Measurements from ENCODE around the gene SUMO3. TPM values are rescaled to one million over a fixed set of nuclear protein-coding genes. Genes with fewer than 3 reads are reported as not detected.
A peak's percentile ranks its signal among the peaks of the same experiment; 100 is the strongest.

Gene SUMO3
- total RNA-seq, 1 donor from 2014 or later: 131 TPM

GRCh38 chr21:44801468-44802395 lies 16.1 kb downstream of the SUMO3 start, which contains the start of gene UBE2G2:
Gene UBE2G2, minus strand, starts transcription at chr21:44801820. Its CDS starts 72 bp downstream, at chr21:44801748.
- Histone ChIP-seq H3K36me3 (ENCODE audit: control insufficient read depth, insufficient read depth, low read length) (peaks cover 9% of the 10 kb centered on the region), H3K4me3 (ENCODE audit: low read depth, low read length) (peak within 1 kb of the TSS; percentile 87), H3K27me3 (ENCODE audit: control insufficient read depth, insufficient read depth, low read length) (no peaks in the 10 kb centered on the region)
- DNase-seq (ENCODE audit: low read depth) (peak; percentile 41), FAIRE-seq (no peak)
- TF ChIP-seq CTCF (IDR thresholded peaks at IDR 0.05; ENCODE audit: insufficient read depth, low read length, severe bottlenecking): no peak

GRCh38 chr21:44800971-44801467 lies 16.8 kb downstream of the SUMO3 start:
- Histone ChIP-seq H3K27me3 (ENCODE audit: control insufficient read depth, insufficient read depth, low read length) (no peaks in the 10 kb centered on the region), H3K4me3 (ENCODE audit: low read depth, low read length) (peak overlapping the region; percentile 87), H3K36me3 (ENCODE audit: control insufficient read depth, insufficient read depth, low read length) (peaks cover 7% of the 10 kb centered on the region)
- peak; percentile 48 for DNase-seq (ENCODE audit: low read depth)
- FAIRE-seq: no peak
- peak; percentile 57 for TF ChIP-seq CTCF (IDR thresholded peaks at IDR 0.05; ENCODE audit: insufficient read depth, low read length, severe bottlenecking)

- no peak overlapping the region for H3K4me3 ChIP-seq (ENCODE audit: low read depth, low read length)
- peaks cover 7% of the 10 kb centered on the region for H3K36me3 ChIP-seq (ENCODE audit: control insufficient read depth, insufficient read depth, low read length)
- no peaks in the 10 kb centered on the region for H3K27me3 ChIP-seq (ENCODE audit: control insufficient read depth, insufficient read depth, low read length)
- peak; percentile 50 for DNase-seq (ENCODE audit: low read depth)
- no peak for FAIRE-seq
- TF ChIP-seq CTCF (IDR thresholded peaks at IDR 0.05; ENCODE audit: insufficient read depth, low read length, severe bottlenecking): peak; percentile 48
Observed at GRCh38 chr21:44800103-44800502, 17.8 kb downstream of the SUMO3 start.

GRCh38 chr21:44799646-44800045 lies 18.2 kb downstream of the SUMO3 start:
- H3K4me3 ChIP-seq (ENCODE audit: low read depth, low read length): no peak overlapping the region
- peaks cover 7% of the 10 kb centered on the region for H3K36me3 ChIP-seq (ENCODE audit: control insufficient read depth, insufficient read depth, low read length)
- H3K27me3 ChIP-seq (ENCODE audit: control insufficient read depth, insufficient read depth, low read length): no peaks in the 10 kb centered on the region
- FAIRE-seq (no peak), DNase-seq (ENCODE audit: low read depth) (no peak)
- TF ChIP-seq CTCF (IDR thresholded peaks at IDR 0.05; ENCODE audit: insufficient read depth, low read length, severe bottlenecking): no peak

GRCh38 chr21:44797775-44798174 lies 20.1 kb downstream of the SUMO3 start:
- Histone ChIP-seq H3K4me3 (ENCODE audit: low read depth, low read length) (no peak overlapping the region), H3K36me3 (ENCODE audit: control insufficient read depth, insufficient read depth, low read length) (peaks cover 9% of the 10 kb centered on the region), H3K27me3 (ENCODE audit: control insufficient read depth, insufficient read depth, low read length) (no peaks in the 10 kb centered on the region)
- FAIRE-seq (no peak), DNase-seq (ENCODE audit: low read depth) (no peak)
- no peak for TF ChIP-seq CTCF (IDR thresholded peaks at IDR 0.05; ENCODE audit: insufficient read depth, low read length, severe bottlenecking)
